Measurements from ENCODE around the gene FUBP1. TPM values are rescaled to one million over a fixed set of nuclear protein-coding genes. Genes with fewer than 3 reads are reported as not detected.

Gene FUBP1
- total RNA-seq, 1 donor from 2014 or later: 128 TPM

DNA sequence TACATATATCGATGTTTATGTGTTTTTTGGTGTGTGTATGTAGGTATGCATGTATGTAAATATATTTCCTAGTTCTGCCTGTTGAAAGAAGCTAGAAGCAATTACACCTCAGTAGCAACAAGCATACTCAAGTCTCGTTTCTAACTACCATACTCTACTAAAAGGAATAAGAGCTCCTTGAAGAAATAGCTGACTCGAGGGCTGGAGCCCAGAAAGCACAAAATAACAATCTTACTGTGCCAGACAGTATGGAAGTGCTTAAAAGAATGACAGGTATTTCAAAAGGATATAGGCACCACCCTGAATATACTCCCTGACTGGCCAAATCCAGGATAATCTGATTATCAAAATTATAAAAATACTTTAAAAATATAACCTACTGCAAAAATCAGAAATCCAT is 23.2 kb downstream of the FUBP1 start:
- peaks cover 23% of the 10 kb centered on the region for H3K36me3 Mint-ChIP-seq (ENCODE audit: low read depth, unreplicated experiment)
- no peak overlapping the region for H3K4me2 ChIP-seq (ENCODE audit: low read length)
- no peak overlapping the region for H3K27ac Mint-ChIP-seq (ENCODE audit: unreplicated experiment)
- DNase-seq (ENCODE audit: low read depth) (no peak), FAIRE-seq (no peak)
- peaks cover 45% of the 10 kb centered on the region for H4K20me1 ChIP-seq (ENCODE audit: insufficient read depth, low read length)
- H3K36me3 ChIP-seq (ENCODE audit: insufficient read depth, low read length): peaks cover 88% of the 10 kb centered on the region
- H3K79me2 ChIP-seq (ENCODE audit: insufficient read depth, low read length): peaks cover 90% of the 10 kb centered on the region
- H3K27ac ChIP-seq (ENCODE audit: low read depth, low read length): no peak overlapping the region
- no peak overlapping the region for H3K9ac ChIP-seq (ENCODE audit: low read length)
- peaks cover 3% of the 10 kb centered on the region for H3K4me1 Mint-ChIP-seq (ENCODE audit: low read depth, unreplicated experiment)
- no peaks in the 10 kb centered on the region for H3K9me3 Mint-ChIP-seq (ENCODE audit: unreplicated experiment)
- H3K4me3 ChIP-seq (ENCODE audit: insufficient read depth, low read depth, low read length): no peak overlapping the region
- H3K27me3 Mint-ChIP-seq (ENCODE audit: low read depth, unreplicated experiment): no peaks in the 10 kb centered on the region
- no peak overlapping the region for H3K4me3 Mint-ChIP-seq (ENCODE audit: unreplicated experiment)
- no peak overlapping the region for H2AFZ ChIP-seq (ENCODE audit: low read depth, low read length)
- no peaks in the 10 kb centered on the region for H3K4me1 ChIP-seq (ENCODE audit: insufficient read depth, low read length)
- TF ChIP-seq EZH2 (IDR thresholded peaks at IDR 0.05; ENCODE audit: insufficient read depth, low read length): no peak
- H3K9me3 ChIP-seq (ENCODE audit: insufficient read depth, low read depth, low read length): no peaks in the 10 kb centered on the region
- no peaks in the 10 kb centered on the region for H3K27me3 ChIP-seq (ENCODE audit: insufficient read depth, low read length)

DNA sequence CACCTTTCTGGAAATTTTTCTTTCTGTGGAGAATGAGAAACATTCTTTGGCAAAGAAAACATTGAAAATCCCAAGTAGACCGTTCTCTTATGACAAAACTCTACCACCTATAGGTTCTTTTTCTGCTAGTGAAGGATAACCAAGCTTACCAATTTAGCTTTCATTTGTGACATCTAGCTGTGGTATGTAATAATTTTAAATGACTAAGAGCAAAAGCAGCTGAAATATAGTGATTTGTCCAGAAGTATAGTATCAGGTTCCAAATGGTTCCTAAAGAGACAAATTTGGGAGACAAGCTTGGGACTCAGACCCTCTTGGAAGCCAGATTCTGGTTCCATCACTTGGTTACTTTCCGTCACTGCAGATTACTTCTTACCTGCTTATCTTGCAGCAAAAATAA is 24.4 kb downstream of the FUBP1 start:
- Histone ChIP-seq H3K27me3 (ENCODE audit: insufficient read depth, low read length) (no peaks in the 10 kb centered on the region), H2AFZ (ENCODE audit: low read depth, low read length) (no peak overlapping the region), H4K20me1 (ENCODE audit: insufficient read depth, low read length) (peaks cover 34% of the 10 kb centered on the region), H3K9ac (ENCODE audit: low read length) (no peak overlapping the region), H3K79me2 (ENCODE audit: insufficient read depth, low read length) (peaks cover 87% of the 10 kb centered on the region), H3K9me3 (ENCODE audit: insufficient read depth, low read depth, low read length) (no peaks in the 10 kb centered on the region), H3K4me2 (ENCODE audit: low read length) (no peak overlapping the region), H3K4me1 (ENCODE audit: insufficient read depth, low read length) (no peaks in the 10 kb centered on the region), H3K36me3 (ENCODE audit: insufficient read depth, low read length) (peaks cover 85% of the 10 kb centered on the region), H3K4me3 (ENCODE audit: insufficient read depth, low read depth, low read length) (no peak overlapping the region), H3K27ac (ENCODE audit: low read depth, low read length) (no peak overlapping the region)
- Mint-ChIP-seq H3K4me3 (ENCODE audit: unreplicated experiment) (no peak overlapping the region), H3K36me3 (ENCODE audit: low read depth, unreplicated experiment) (peaks cover 25% of the 10 kb centered on the region), H3K4me1 (ENCODE audit: low read depth, unreplicated experiment) (peaks cover 4% of the 10 kb centered on the region), H3K27me3 (ENCODE audit: low read depth, unreplicated experiment) (no peaks in the 10 kb centered on the region), H3K27ac (ENCODE audit: unreplicated experiment) (peak overlapping the region; percentile 66), H3K9me3 (ENCODE audit: unreplicated experiment) (no peaks in the 10 kb centered on the region)
- TF ChIP-seq EZH2 (IDR thresholded peaks at IDR 0.05; ENCODE audit: insufficient read depth, low read length): no peak
- TF ChIP-seq, protein P1, sequence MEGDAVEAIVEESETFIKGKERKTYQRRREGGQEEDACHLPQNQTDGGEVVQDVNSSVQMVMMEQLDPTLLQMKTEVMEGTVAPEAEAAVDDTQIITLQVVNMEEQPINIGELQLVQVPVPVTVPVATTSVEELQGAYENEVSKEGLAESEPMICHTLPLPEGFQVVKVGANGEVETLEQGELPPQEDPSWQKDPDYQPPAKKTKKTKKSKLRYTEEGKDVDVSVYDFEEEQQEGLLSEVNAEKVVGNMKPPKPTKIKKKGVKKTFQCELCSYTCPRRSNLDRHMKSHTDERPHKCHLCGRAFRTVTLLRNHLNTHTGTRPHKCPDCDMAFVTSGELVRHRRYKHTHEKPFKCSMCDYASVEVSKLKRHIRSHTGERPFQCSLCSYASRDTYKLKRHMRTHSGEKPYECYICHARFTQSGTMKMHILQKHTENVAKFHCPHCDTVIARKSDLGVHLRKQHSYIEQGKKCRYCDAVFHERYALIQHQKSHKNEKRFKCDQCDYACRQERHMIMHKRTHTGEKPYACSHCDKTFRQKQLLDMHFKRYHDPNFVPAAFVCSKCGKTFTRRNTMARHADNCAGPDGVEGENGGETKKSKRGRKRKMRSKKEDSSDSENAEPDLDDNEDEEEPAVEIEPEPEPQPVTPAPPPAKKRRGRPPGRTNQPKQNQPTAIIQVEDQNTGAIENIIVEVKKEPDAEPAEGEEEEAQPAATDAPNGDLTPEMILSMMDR (IDR thresholded peaks at IDR 0.05; ENCODE audit: insufficient read depth, low read depth, low read length): no peak
- DNase-seq (ENCODE audit: low read depth): no peak
- peak; percentile 9 for FAIRE-seq

DNA sequence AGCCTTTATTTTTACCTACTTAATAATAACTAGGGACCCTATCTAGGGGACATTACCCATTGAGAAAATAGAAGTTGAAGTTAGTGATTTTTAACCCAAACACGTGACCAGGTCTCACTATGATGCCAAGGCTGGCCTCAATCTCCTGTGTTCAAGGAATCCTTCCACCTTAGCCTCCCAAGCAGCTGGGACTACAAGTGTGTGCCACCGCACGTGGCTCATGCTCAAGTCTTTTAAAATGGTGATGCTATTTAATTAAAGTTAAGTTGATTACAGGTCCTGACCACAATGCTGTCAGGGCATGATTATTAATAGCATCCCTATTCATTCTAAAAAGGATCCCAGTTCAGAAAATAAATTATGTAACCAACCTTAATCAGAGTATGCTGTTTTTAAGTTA is 25.0 kb downstream of the FUBP1 start:
- Mint-ChIP-seq H3K27ac (ENCODE audit: unreplicated experiment) (no peak overlapping the region), H3K4me1 (ENCODE audit: low read depth, unreplicated experiment) (peaks cover 5% of the 10 kb centered on the region), H3K27me3 (ENCODE audit: low read depth, unreplicated experiment) (no peaks in the 10 kb centered on the region), H3K4me3 (ENCODE audit: unreplicated experiment) (no peak overlapping the region), H3K36me3 (ENCODE audit: low read depth, unreplicated experiment) (peaks cover 25% of the 10 kb centered on the region), H3K9me3 (ENCODE audit: unreplicated experiment) (no peaks in the 10 kb centered on the region)
- TF ChIP-seq, protein P1 (IDR thresholded peaks at IDR 0.05; ENCODE audit: insufficient read depth, low read depth, low read length): no peak
- TF ChIP-seq EZH2 (IDR thresholded peaks at IDR 0.05; ENCODE audit: insufficient read depth, low read length): no peak
- no peaks in the 10 kb centered on the region for H3K4me1 ChIP-seq (ENCODE audit: insufficient read depth, low read length)
- FAIRE-seq (no peak), DNase-seq (ENCODE audit: low read depth) (no peak)
- peaks cover 83% of the 10 kb centered on the region for H3K79me2 ChIP-seq (ENCODE audit: insufficient read depth, low read length)
- H3K27ac ChIP-seq (ENCODE audit: low read depth, low read length): no peak overlapping the region
- no peaks in the 10 kb centered on the region for H3K9me3 ChIP-seq (ENCODE audit: insufficient read depth, low read depth, low read length)
- H3K27me3 ChIP-seq (ENCODE audit: insufficient read depth, low read length): no peaks in the 10 kb centered on the region
- H4K20me1 ChIP-seq (ENCODE audit: insufficient read depth, low read length): peaks cover 34% of the 10 kb centered on the region
- peaks cover 85% of the 10 kb centered on the region for H3K36me3 ChIP-seq (ENCODE audit: insufficient read depth, low read length)
- no peak overlapping the region for H2AFZ ChIP-seq (ENCODE audit: low read depth, low read length)
- no peak overlapping the region for H3K4me3 ChIP-seq (ENCODE audit: insufficient read depth, low read depth, low read length)
- H3K9ac ChIP-seq (ENCODE audit: low read length): no peak overlapping the region
- no peak overlapping the region for H3K4me2 ChIP-seq (ENCODE audit: low read length)
